Kidney epithelial cell (primary cell): ENCODE data around the gene FARP1. TPM values are rescaled to one million over a fixed set of nuclear protein-coding genes. Genes with fewer than 3 reads are reported as not detected.

Source experiments
- DNase-seq: peaks from one replicate; pipeline ENCODE4 v3.0.0-alpha.2; 2010; ENCODE audit warnings: low read depth
- H3K27me3 ChIP-seq: 2 replicates; pipeline ENCODE4 v1.6.0; 2011; ENCODE audit warnings: low read length; ENCODE audit not compliant: control insufficient read depth, insufficient read depth
- H3K36me3 ChIP-seq: 2 replicates; pipeline ENCODE4 v1.5.1; 2011; ENCODE audit warnings: low read length; ENCODE audit not compliant: control insufficient read depth, insufficient read depth
- H3K4me3 ChIP-seq: 2 replicates; pipeline ENCODE4 v1.5.1; 2011; ENCODE audit warnings: low read depth, mild to moderate bottlenecking, control low read depth, low read length
- total RNA-seq: library from RNA; depleted of rRNA; stranded (reverse); fragments of >200 nt; gene quantifications from 2 replicates; pipeline ENCODE4 v1.2.3, GENCODE V29; 2015
- TF ChIP-seq, protein P1 (sequence below): IDR thresholded peaks from 2 replicates; pipeline ENCODE4 v1.5.1; 2011; ENCODE audit warnings: mild to moderate bottlenecking, moderate library complexity, low read length, control low read depth, inconsistent platforms; ENCODE audit not compliant: insufficient read depth, poor library complexity, severe bottlenecking

FARP1 gene
- total RNA-seq, 1 donor from 2014 or later = 135 TPM

DNA sequence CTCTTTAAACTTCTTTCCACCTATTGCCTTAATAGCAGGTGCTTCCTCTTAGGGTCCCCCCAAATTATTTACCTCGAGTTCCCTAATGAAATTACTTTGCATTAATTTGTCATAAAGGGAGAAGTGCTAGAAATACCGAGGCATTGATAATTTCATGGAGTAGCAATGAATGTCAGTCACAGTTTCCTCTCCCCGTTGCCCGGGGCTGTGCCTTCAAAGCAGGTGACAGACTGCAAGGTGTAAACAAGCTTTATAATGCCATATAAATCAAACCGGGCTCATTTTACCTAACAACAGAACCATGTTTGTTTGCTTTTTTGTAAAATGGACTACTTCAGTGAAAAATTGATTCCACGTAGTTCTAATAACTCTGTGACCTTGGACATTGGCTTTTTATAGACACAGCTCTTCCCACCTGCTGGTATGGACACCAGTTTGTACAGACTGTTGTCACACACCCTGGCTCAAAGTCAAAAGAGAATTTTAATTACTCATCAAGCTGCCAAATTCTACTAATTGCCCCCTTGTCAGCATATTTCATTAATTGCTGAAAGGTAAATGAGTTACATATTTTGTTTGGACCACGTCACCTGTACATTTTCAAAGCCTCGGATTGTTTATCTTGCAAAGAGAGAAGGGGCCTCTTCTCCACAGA lies 262.9 kb downstream of the FARP1 start:
- no peak for DNase-seq
- TF ChIP-seq, protein P1, sequence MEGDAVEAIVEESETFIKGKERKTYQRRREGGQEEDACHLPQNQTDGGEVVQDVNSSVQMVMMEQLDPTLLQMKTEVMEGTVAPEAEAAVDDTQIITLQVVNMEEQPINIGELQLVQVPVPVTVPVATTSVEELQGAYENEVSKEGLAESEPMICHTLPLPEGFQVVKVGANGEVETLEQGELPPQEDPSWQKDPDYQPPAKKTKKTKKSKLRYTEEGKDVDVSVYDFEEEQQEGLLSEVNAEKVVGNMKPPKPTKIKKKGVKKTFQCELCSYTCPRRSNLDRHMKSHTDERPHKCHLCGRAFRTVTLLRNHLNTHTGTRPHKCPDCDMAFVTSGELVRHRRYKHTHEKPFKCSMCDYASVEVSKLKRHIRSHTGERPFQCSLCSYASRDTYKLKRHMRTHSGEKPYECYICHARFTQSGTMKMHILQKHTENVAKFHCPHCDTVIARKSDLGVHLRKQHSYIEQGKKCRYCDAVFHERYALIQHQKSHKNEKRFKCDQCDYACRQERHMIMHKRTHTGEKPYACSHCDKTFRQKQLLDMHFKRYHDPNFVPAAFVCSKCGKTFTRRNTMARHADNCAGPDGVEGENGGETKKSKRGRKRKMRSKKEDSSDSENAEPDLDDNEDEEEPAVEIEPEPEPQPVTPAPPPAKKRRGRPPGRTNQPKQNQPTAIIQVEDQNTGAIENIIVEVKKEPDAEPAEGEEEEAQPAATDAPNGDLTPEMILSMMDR = no peak

DNA sequence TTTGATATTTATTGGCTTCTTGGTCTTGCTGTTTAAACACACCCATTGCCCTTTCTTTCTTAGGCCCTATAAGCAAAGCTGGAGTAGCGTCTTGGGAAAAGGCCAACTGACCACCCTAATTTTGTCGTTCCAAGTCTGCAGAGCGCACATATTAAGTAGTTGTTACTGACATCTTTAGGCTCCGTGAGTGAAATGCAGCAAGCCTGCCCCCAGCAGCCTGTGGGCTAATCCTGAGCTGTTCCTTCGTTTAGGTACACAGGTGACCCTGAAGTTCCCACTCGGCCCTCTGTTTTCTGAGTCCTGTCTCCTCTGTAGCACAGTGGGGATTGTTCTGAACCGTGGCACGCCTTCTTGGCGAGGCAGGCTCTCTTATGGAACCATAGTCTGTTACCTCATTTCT lies 263.5 kb downstream of the FARP1 start:
- TF ChIP-seq, protein P1 = no peak
- Histone ChIP-seq H3K27me3 (no peaks in the 10 kb centered on the region), H3K4me3 (no peak overlapping the region), H3K36me3 (no peaks in the 10 kb centered on the region)
- DNase-seq = no peak

More for the DNA sequence above, 262.9 kb downstream of the FARP1 start:
- Histone ChIP-seq H3K27me3 (no peaks in the 10 kb centered on the region), H3K36me3 (no peaks in the 10 kb centered on the region), H3K4me3 (no peak overlapping the region)

DNA sequence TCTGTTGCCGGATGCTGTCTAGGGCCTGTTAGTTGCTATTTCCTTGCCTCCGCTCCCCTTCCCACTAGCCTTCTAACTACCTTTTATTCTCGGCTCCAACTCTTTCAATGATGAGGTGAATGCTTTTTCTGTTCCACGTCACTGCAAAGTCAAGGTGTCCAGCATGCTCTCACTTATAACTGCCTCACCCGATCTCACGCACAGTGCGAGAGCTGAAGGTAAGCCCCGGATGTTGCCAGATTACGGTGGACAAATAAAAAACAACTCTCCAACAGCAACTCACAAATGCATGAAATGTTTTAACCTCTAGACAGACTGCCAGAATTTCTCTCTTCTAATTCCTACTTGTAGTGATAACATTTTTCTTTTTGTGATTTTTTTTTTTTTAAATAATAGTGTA lies 264.1 kb downstream of the FARP1 start:
- TF ChIP-seq, protein P1 = no peak
- H3K4me3 ChIP-seq = no peak overlapping the region
- H3K36me3 ChIP-seq = peaks cover 3% of the 10 kb centered on the region
- DNase-seq = no peak
- H3K27me3 ChIP-seq = no peaks in the 10 kb centered on the region

DNA sequence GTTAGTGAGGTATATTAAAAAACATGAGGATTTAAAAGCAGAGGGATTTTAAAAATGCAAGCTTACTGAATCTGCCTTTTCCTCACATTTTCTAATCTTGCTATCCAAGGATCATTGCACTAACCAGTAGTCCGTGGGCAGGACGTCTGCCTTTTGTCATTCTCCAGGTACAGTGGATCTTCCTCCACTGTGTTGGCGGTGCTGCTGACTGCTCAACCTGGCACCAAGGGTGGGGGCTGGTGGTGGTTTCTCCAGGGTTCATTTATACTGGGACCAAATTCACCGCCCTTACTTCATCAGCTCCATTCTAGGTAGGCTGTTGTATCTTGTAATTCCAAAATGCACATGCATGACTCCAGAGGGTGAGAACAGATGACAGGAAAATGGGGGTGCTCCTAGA lies 264.7 kb downstream of the FARP1 start:
- Histone ChIP-seq H3K27me3 (no peaks in the 10 kb centered on the region), H3K4me3 (no peak overlapping the region), H3K36me3 (peaks cover 3% of the 10 kb centered on the region)
- DNase-seq = no peak
- TF ChIP-seq, protein P1 = no peak

DNA sequence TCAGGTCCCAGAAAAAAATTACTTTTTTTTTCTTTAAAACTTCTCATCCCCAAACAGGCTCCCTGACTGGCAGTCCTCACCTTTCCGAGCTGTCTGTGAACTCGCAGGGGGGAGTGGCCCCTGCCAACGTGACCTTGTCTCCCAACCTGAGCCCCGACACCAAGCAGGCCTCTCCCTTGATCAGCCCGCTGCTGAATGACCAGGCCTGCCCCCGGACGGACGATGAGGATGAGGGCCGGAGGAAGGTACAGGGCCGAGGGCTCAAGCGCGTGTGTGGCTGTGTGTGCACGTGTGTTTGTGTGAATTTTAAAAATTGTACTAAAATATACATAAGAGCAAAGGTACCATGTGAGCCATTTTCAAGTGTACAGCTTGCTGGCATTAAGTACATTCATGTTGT lies 266.4 kb downstream of the FARP1 start:
- no peak overlapping the region for H3K4me3 ChIP-seq
- DNase-seq = no peak
- no peaks in the 10 kb centered on the region for H3K27me3 ChIP-seq
- H3K36me3 ChIP-seq = peaks cover 3% of the 10 kb centered on the region
- TF ChIP-seq, protein P1 = no peak

DNA sequence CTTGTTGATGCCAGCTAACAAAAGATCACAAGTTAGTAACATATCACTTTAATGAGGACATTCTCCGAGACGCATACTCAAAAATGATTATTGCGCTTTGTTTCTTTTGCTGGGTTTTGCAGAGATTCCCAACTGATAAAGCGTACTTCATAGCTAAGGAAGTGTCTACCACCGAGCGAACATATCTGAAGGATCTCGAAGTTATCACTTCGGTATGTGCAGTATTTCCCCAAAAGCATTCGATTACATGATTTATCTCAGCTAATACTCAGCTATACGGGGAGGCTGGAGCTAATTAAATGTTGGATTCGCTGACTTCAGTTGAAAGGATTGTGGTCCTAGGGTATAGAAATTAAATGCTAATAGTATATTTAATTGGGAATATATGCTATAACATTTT lies 267.7 kb downstream of the FARP1 start:
- Histone ChIP-seq H3K27me3 (no peaks in the 10 kb centered on the region), H3K4me3 (no peak overlapping the region), H3K36me3 (peaks cover 4% of the 10 kb centered on the region)
- TF ChIP-seq, protein P1 = no peak
- no peak for DNase-seq
